ENCODE data around the gene SORCS3. TPM values are rescaled to one million over a fixed set of nuclear protein-coding genes. Genes with fewer than 3 reads are reported as not detected.

The SORCS3 gene
- total RNA-seq, 1 experiment from 2014 or later, result 0.04 TPM

DNA sequence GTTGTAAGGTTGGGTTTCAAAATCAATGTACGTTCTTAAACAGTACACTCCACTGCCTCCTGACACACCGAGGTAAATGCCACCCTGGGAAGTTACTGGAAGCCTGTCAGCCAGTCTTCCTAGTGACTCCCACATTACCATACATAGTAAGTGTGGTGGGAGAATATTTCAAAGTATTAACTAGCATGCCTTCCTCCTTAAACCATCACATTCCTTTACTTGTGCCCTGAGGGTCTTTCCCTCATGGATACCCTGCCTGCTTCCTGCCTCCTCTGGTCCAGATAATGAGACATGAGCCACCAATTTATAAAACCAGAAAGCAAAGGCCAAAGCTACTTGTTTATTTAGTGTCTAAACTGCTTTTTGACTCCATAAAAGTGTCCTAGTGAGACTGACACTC is 23.3 kb upstream of the SORCS3 start:
- Histone ChIP-seq H3K79me2 (ENCODE audit: insufficient read depth, low read length) (no peaks in the 10 kb centered on the region), H4K91ac (ENCODE audit: insufficient read length, low read depth, low read length) (no peak overlapping the region), H3K9me3 (ENCODE audit: control insufficient read depth, low read depth, low read length) (no peaks in the 10 kb centered on the region), H2BK5ac (ENCODE audit: insufficient read length, low read length) (no peak overlapping the region), H3K4me2 (ENCODE audit: insufficient read depth, insufficient read length, low read length) (no peak overlapping the region), H3K23me2 (ENCODE audit: insufficient read length, low read depth, low read length, poor library complexity, severe bottlenecking) (no peaks in the 10 kb centered on the region), H2BK120ac (ENCODE audit: low read depth, low read length, poor library complexity, severe bottlenecking) (no peak overlapping the region), H2BK12ac (ENCODE audit: insufficient read length, low read depth, low read length) (no peak overlapping the region), H2AK5ac (ENCODE audit: insufficient read length, low read length) (no peak overlapping the region), H3T11ph (ENCODE audit: low read length) (no peak overlapping the region), H3K4me1 (ENCODE audit: insufficient read depth, low read length) (no peaks in the 10 kb centered on the region), H3K23ac (ENCODE audit: insufficient read length, low read depth, low read length) (no peak overlapping the region), H4K20me1 (ENCODE audit: control insufficient read depth, insufficient read depth, insufficient read length) (no peaks in the 10 kb centered on the region), H3K18ac (ENCODE audit: insufficient read length, low read depth, low read length) (no peak overlapping the region), H3K27me3 (ENCODE audit: insufficient read depth, low read length) (no peaks in the 10 kb centered on the region), H3K4ac (ENCODE audit: low read depth, low read length) (no peak overlapping the region), H2BK20ac (ENCODE audit: low read depth, low read length, poor library complexity, severe bottlenecking) (no peak overlapping the region), H3K79me1 (ENCODE audit: insufficient read depth, low read depth, low read length, poor library complexity, severe bottlenecking) (no peaks in the 10 kb centered on the region), H3K9ac (ENCODE audit: extremely low read depth, insufficient read length, low read length) (no peak overlapping the region), H3K14ac (ENCODE audit: insufficient read depth, low read length) (no peak overlapping the region), H4K5ac (ENCODE audit: insufficient read length, low read depth, low read length) (no peak overlapping the region), H3K56ac (ENCODE audit: insufficient read length, low read depth, low read length) (no peak overlapping the region), H2BK15ac (ENCODE audit: low read depth, low read length) (no peak overlapping the region), H4K8ac (replicated peaks; ENCODE audit: insufficient read length, low read depth, low read length) (no peak overlapping the region), H3K27ac (ENCODE audit: insufficient read length, low read depth, low read length) (no peak overlapping the region), H2AFZ (ENCODE audit: low read length) (no peak overlapping the region)
- H3K4me3 Mint-ChIP-seq, result no peak overlapping the region
- no peaks in the 10 kb centered on the region for H3K36me3 Mint-ChIP-seq (ENCODE audit: insufficient read depth in 1 of 3, low read depth in 3 of 3)
- peaks cover 0 to 4% of the 10 kb centered on the region in 2 experiments; a peak in 1 of 4 replicates for H3K4me1 Mint-ChIP-seq
- H3K27ac Mint-ChIP-seq, result no peak overlapping the region
- H3K27me3 Mint-ChIP-seq (ENCODE audit: low read depth), result peaks cover 5% of the 10 kb centered on the region; the same call in 1 of the 2 replicates
- DNase-seq, result no peak
- no CpG with 5 or more reads among the region's 2 CpGs for WGBS (ENCODE audit: extremely low coverage, insufficient read length, low lambda C conversion rate)
- TF ChIP-seq CTCF (conservative IDR thresholded peaks at IDR 0.05), result no peak
- no peaks in the 10 kb centered on the region for H3K9me3 Mint-ChIP-seq

All from H9 (cell line).